Forelimb muscle (tissue), 1 donor: ENCODE measurements around the gene ERICH3. TPM values are rescaled to one million over a fixed set of nuclear protein-coding genes. Genes with fewer than 3 reads are reported as not detected.
"Not testable (repeated sequence)": the region's sequence is repeated elsewhere in the genome, so short reads cannot be mapped to it uniquely, and the experiment has no call there.

ENCODE experiments used
- DNase-seq: peaks from one replicate; pipeline ENCODE4 v3.0.0-alpha.2; 2013; ENCODE audit warnings: low read depth
- polyA plus RNA-seq: library from polyadenylated mRNA; unstranded; fragments of 120-200 nt; gene quantifications from one replicate; pipeline ENCODE4 v1.2.1, GENCODE V29; 2013; ENCODE audit not compliant: insufficient read length

Gene ERICH3
- polyA plus RNA-seq, 1 donor, result not detected

DNA sequence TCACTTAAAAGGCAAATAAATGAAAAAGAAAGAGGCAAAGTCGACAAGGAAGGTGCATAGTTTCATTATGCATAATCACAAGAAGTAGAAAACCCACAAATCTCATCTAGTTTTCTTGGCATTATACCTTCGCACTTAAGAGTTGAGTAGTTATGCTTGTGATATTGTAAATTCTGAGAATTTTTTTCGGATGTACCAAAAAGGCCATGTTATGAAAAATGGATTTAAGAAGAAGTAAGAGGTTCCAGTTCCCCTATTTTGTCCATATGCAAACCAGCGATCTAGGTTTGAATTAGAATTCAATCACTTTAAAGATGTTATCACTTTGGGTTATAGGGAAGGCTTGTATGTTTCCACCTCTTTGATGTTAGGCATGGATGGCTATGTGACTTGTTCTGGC is 7.9 kb upstream of the ERICH3 start:
- DNase-seq, result no peak

DNA sequence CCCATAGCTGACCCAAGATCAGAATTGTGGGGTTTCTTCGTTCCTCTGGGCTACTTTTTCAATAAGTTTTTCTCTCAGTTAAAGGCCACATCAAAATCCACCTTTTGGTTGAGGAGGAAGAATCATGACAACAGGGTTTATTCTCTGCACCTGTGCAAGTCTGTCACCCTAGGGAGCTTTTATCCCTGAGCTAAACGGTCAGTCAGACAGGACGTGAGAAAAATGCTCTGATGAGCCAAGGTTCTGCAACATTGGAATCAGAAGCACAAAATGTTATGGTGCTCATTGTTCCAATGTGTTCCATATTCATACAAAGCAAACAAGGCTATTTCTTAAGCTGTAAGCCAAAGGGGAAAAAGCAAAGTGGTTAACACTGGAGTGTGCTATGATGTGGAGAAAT is 7.4 kb upstream of the ERICH3 start:
- DNase-seq, result no peak

GRCh38 chr1:74679811-74680210 is 6.2 kb upstream of the ERICH3 start:
- no peak for DNase-seq

DNA sequence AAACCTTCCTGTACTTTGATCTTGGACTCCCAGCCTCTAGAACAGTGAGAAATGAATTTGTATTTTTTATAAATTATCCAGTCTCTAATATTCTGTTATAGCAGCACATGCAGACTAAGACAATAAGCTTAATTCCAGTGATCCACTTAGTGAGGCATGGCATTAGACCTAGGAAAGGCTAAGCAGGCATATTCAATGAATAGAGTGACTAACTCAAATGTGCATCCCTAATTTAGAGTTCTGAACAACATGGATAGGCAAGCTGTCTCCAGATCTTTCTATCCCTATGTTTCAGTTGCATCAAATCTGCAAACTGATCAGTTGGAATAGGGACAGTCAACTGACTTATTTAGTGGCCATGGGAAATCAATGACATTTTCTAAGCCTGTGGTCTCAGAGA is 4.3 kb upstream of the ERICH3 start:
- no peak for DNase-seq

DNA sequence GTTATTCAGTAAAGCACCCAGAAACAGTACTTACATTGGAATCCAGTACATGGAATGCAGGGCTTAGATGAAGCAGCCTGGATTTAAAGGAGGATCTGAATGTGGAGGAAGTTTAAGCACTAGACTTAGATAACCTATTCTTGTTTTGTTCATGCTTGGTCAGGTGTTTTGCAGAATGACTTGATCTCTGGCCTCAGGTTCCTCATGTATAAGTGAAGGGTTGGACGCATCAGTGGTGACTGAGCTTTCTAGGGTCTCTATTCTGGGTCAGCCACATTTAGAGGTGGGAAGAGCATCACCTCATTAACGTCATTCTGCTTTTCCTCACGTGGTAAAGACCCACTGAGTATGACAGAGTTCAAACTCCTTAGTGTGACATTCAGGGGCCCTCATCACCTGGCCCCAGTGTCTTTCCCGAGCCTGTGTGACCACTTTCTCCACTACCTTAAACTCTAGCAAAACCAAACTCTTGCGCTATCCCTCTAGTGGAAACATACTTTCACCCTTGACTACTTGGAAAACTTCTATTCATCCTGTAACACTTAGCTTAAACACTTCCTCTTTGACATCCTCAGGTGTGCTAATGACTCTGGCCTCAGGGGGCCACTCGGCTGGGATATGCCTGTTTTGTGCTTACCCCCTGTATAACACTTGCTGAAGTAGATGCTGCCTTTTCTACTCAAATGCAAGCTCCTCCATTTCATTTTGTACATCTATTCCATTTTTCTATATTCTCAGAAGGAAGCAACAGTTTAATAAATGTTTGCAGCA is 871 bp upstream of the ERICH3 start:
- DNase-seq, result no peak

GRCh38 chr1:74670866-74671265 is 2.7 kb downstream of the ERICH3 start:
- DNase-seq, result not testable (repeated sequence)

DNA sequence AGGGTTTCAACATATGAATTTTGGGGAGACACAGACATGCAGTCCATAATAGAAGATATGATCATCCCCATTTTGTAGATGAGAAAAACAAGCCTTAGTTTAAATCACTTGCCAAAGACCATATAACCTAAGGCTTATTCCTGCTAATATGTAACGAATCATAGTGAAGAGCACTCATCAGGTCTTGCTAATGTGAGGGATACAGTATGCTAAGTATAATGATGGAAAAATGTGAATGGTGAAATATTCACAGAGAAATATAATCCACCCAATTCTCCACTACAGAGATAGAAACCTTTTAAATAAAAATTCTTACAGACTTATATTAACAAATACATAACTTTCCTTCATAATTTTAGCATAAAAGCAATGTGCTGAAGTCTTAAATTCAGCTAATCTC is 18.9 kb downstream of the ERICH3 start:
- no peak for DNase-seq

- no peak for DNase-seq
Measured at GRCh38 chr1:74652711-74653139, 20.9 kb downstream of the ERICH3 start.

GRCh38 chr1:74650561-74650960 is 23.0 kb downstream of the ERICH3 start:
- DNase-seq, result no peak

DNA sequence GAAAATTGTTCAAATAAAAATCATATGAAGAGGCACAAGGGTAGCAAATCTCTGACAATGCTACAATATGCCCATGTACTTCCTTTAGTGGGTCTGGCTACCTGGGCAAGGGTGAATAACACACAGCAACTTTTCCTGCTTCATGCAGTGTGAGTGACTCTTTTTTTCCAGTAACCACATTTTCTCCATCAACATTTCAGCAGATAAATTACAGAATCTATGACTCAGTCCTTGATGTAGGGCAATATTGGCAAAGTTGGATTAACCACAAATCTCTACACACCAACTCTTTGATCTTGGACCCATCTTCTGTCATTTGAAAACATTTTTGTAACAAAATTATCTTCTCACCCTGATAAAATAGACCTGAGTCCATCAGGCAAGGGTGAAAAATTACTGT is 31.7 kb downstream of the ERICH3 start:
- no peak for DNase-seq

DNA sequence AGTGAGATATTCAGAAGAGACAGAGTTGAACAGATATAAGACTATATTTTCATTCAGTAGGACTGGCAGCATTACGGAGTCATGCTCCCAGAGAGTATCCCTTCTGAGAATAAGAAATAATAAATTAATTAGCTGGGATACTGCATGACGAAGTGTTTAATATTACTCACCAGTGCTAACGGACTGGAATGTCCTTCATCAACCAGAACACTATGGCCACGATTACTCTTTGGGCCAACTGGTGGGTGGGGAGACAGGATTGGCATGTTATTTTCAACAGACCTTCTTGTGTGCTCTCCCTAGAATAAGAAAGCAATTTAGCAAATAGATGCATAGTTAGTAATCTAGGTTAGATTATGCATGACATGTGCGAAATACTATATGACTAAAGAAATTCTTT is 32.4 kb downstream of the ERICH3 start:
- no peak for DNase-seq

DNA sequence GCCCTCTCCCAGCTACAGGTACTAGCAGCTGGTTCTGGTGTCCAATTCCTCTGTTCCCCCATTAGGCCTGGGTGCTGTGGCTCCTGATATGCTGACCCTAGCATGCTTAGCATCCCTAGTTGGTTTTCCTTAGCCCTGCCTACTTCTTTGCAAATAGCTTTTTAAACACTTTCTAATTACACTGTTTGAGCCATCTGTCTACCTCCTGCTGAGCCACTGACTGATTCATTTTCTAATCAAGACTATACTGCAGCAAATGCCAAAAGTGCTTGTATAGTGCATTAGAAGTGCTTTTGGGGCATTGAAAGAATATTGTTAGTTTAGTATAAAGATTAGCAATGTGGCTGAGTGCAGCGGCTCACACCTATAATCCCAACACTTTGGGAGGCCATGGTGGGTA is 36.3 kb downstream of the ERICH3 start:
- DNase-seq, result no peak

DNA sequence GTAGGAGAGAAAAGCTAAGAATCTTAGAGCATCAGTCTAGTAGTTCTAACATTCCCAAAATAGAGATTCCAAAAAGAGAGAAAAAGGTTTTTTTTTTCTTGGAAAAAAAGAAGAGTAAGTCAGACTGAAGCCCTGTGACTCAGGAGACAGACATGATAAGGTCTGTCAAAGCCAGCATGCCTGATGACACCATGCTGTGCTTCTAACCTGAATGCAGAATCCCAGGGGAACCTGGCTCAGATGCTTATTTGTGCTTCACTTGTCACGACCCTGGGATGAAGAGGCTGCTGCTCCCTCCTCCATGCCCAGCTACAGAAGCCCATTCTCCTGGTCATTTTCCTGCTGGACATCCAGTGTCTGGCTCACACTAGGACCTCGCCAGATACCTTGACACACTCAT is 44.3 kb downstream of the ERICH3 start:
- no peak for DNase-seq

DNA sequence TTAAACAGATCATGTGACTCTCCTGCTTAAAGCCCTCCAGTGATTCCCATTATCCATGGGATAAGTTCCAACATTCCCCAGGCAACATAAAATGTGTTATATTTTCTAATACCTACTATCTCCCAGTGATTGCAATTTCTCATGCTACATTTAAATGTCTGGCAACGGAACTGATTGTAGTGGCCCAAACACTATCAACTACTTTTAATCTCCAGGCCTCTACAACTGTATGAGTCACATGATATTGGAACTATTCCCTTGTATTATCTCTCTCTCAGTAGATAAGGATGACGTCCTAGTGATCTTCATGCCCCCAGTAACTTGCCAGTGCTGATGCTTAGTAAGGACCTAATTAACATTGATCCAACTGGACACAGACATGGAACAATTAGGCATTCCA is 49.9 kb downstream of the ERICH3 start:
- no peak for DNase-seq

DNA sequence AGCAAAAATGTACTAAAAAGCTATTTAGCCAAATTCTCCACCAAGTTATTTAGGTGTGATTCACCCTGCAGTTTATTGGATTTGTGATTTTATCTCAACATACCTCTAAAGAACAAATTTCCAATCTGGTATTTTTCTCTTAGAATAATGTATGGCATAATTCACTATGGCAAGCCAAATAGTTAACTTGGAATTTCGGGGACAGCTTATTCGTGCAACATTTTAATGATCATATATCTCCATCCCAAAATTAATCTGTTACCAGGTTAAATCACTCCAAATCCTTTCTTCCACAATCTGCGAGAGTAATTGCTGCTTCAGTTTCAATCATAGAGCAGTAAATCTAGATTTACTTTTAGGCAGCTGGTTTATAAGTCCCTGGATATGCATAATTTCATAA is 53.4 kb downstream of the ERICH3 start:
- DNase-seq, result no peak

DNA sequence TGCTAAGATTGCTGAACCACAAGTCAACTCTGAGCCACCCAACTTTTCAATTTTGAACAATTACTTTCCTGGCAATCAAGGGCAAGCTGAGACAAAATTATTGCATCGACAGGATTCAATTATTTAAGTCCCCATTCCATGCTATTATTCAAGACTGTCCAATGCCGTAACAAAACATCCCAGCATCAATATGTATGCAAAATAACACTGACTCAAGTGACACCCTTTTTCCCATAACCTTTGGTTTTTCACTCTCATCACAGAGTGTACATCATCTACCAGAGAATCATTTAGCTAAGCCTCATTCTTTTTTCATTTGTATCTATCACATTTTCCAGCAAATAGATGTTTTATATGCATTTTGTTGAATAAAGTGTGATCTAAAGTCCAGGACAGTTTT is 54.6 kb downstream of the ERICH3 start:
- no peak for DNase-seq

GRCh38 chr1:74613894-74614293 is 59.7 kb downstream of the ERICH3 start:
- DNase-seq, result no peak

DNA sequence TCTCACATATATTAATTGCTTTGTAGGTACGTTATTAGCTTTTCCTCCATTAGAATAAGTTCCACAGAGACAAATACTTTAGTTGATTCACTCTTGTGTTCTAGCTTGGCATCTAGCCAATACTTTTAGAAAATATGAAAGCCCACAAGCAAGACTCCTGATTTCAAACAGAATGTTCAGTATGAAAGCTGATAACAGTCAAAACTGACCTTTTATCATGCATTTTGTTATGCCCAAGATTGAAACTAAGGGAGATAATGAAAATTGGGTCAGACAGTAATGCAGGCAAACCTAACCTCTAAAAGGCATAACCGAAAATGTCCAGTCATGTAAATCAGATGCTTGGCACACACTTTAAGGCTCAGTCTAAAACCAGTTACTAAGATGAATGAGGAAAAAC is 61.7 kb downstream of the ERICH3 start:
- DNase-seq, result no peak

DNA sequence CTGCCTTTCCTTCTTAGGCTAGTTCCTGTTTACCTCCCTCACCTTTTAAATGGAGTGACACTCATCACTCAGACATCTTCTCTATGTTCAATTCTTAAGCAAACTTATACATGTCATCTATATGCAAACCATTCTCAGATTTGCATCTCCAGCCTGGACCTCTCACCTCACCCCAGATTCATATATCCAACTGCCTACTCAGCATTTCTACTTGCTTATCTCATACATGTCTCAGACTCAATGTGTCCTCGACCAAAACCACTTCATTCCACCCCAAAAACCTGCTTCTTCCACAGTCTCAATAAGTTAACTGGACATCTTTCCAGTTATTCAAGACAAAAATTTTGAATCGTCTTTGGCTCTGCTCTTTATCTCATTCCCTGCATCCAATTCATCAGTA is 62.6 kb downstream of the ERICH3 start:
- no peak for DNase-seq

DNA sequence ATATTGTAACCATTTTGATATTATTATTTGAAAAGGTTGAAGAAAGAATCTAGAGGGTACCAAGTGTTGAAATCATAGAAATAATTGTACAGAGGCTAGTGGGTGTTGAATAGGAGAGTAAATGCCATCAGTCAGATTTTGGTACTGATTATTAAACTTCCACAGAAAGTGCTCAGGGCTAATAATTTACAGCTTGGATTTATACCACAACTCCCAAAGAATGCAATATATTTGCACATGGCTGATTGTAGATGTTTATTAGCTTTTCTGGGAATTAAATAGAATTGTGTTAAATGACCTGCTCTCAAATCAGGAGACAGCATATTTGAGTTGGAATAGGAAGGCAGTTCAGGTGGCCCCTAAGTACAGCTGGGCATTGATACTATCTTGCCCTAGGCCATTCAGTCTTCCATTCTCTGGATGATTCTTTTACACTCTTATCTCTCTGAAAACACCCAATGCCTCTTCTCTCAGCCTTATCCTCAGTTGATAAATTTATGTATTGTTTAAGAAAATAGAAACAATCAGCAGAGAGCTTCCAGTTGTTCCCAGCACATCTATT is 63.7 kb downstream of the ERICH3 start:
- no peak for DNase-seq

GRCh38 chr1:74596717-74597116 is 76.9 kb downstream of the ERICH3 start:
- no peak for DNase-seq

DNA sequence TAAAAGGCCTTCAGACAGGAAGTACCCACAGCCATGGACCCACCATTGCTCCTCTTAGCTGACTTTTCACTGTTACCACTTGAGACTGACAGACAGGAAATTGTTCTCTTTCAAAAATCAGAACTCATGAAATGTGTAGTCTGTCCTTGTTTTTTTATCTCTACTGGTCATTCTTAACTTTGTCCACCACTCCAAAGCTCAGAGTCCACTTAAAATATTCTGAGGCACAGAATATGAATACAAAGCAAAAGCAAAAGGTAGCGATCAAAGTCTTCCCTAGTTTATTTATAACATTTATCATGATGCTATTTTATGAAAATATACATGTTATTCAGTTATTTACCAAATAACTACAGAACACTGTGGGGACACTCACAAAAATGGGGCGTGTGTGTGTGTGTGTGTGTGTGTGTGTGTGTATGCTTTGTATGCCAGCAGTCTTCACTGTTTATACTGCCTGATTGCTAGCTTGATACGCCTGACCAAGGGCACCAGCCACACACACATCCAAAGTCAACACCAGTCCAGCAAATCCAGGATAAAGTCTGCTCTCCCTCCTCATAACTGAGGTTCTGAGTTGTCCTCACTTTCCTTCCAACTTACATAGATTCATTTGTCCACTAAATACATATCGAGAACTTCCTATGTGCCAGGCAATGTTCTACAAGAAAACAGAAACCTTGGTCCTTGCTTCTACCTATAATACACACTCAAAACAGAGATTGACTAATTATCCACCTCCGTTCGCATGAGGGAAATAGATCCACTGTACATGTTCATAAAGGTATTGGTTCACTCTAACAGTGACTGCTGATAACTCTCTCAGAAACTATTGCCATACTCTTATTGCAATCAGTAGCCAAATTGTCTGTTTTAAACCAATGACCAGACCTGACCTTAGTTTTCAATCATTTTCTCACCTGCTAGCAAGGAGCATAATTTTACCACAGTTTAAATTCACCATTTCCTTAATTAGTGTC is 79.4 kb downstream of the ERICH3 start:
- DNase-seq, result no peak
